ENCODE results near the gene RARB. TPM values are rescaled to one million over a fixed set of nuclear protein-coding genes. Genes with fewer than 3 reads are reported as not detected.

The RARB gene
- total and polyA plus RNA-seq, 9 of the 15 experiments (the other 6 are each of a cell fraction or from before 2014, with no cell fraction given): 0.15 to 1.3 (median 0.27) TPM

DNA sequence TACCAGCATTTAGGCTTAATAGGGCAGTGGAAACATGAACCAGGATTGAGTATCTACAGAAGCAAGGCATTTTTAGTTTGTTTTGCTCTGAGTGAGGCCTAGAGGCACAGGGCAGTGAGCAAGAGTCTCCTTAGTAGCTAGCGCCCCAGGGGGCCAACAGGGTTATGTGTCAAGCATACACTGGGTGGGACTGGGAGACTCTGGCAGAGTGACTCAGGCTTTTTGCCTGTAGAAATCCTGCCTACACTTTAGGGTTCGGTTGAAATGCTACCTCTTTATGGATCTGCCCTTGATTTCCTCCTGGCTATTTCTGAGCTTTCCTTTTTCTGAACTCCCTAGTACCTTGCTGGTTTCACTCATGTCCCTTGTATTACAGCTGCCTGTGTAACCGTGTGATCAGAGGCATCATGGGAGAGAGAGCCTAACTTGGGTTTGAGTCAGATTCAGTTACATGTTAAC lies 164.5 kb downstream of the RARB start (continued):
- TF ChIP-seq MAZ (CRISPR knock-in tag; conservative IDR thresholded peaks at IDR 0.05 in 1 of 2, IDR thresholded peaks at IDR 0.05 in 1 of 2): peak in 1 of 2 experiments; percentile 41; a peak in 1 of 4 replicates
- no peak for TF ChIP-seq ZBTB1 (CRISPR knock-in tag; IDR thresholded peaks at IDR 0.05; ENCODE audit: borderline replicate concordance, low read depth)
- 0 out of 4 replicates have a peak, but pooled peaks of 1 of the 2 experiments have one; percentile 38 for TF ChIP-seq FOXK2 (conservative IDR thresholded peaks at IDR 0.05 in 1 of 2, IDR thresholded peaks at IDR 0.05 in 1 of 2; ENCODE audit: low read depth in 2 of 2)
- TF ChIP-seq ZNF778 (CRISPR knock-in tag; IDR thresholded peaks at IDR 0.05): no peak
- TF ChIP-seq GABPA (tag; conservative IDR thresholded peaks at IDR 0.05; ENCODE audit: low read depth): no peak
- no peak for TF ChIP-seq ILK (tag; IDR thresholded peaks at IDR 0.05; ENCODE audit: borderline replicate concordance, low read depth)
- no peak for TF ChIP-seq DACH1 (IDR thresholded peaks at IDR 0.05; ENCODE audit: partially characterized antibody)
- TF ChIP-seq MAFF (IDR thresholded peaks at IDR 0.05; ENCODE audit: low read length): peak; percentile 80
- TF ChIP-seq FOS (IDR thresholded peaks at IDR 0.05; ENCODE audit: extremely low read depth, insufficient read length): no peak
- TF ChIP-seq, protein P1, sequence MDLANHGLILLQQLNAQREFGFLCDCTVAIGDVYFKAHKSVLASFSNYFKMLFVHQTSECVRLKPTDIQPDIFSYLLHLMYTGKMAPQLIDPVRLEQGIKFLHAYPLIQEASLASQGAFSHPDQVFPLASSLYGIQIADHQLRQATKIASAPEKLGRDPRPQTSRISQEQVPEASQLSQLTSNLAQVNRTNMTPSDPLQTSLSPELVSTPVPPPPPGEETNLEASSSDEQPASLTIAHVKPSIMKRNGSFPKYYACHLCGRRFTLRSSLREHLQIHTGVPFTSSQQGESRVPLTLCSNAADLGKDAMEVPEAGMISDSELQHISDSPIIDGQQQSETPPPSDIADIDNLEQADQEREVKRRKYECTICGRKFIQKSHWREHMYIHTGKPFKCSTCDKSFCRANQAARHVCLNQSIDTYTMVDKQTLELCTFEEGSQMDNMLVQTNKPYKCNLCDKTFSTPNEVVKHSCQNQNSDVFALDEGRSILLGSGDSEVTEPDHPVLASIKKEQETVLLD (IDR thresholded peaks at IDR 0.05): no peak
- TF ChIP-seq SAFB (IDR thresholded peaks at IDR 0.05; ENCODE audit: borderline replicate concordance, low read depth, low read length): no peak
- no peak for TF ChIP-seq ZNF583 (CRISPR knock-in tag; IDR thresholded peaks at IDR 0.05)
- no peak for TF ChIP-seq ZNF384 (IDR thresholded peaks at IDR 0.05; ENCODE audit: low read depth, low read length)
- TF ChIP-seq HDAC3 (IDR thresholded peaks at IDR 0.05; ENCODE audit: borderline replicate concordance, partially characterized antibody): no peak
- TF ChIP-seq, protein P2, sequence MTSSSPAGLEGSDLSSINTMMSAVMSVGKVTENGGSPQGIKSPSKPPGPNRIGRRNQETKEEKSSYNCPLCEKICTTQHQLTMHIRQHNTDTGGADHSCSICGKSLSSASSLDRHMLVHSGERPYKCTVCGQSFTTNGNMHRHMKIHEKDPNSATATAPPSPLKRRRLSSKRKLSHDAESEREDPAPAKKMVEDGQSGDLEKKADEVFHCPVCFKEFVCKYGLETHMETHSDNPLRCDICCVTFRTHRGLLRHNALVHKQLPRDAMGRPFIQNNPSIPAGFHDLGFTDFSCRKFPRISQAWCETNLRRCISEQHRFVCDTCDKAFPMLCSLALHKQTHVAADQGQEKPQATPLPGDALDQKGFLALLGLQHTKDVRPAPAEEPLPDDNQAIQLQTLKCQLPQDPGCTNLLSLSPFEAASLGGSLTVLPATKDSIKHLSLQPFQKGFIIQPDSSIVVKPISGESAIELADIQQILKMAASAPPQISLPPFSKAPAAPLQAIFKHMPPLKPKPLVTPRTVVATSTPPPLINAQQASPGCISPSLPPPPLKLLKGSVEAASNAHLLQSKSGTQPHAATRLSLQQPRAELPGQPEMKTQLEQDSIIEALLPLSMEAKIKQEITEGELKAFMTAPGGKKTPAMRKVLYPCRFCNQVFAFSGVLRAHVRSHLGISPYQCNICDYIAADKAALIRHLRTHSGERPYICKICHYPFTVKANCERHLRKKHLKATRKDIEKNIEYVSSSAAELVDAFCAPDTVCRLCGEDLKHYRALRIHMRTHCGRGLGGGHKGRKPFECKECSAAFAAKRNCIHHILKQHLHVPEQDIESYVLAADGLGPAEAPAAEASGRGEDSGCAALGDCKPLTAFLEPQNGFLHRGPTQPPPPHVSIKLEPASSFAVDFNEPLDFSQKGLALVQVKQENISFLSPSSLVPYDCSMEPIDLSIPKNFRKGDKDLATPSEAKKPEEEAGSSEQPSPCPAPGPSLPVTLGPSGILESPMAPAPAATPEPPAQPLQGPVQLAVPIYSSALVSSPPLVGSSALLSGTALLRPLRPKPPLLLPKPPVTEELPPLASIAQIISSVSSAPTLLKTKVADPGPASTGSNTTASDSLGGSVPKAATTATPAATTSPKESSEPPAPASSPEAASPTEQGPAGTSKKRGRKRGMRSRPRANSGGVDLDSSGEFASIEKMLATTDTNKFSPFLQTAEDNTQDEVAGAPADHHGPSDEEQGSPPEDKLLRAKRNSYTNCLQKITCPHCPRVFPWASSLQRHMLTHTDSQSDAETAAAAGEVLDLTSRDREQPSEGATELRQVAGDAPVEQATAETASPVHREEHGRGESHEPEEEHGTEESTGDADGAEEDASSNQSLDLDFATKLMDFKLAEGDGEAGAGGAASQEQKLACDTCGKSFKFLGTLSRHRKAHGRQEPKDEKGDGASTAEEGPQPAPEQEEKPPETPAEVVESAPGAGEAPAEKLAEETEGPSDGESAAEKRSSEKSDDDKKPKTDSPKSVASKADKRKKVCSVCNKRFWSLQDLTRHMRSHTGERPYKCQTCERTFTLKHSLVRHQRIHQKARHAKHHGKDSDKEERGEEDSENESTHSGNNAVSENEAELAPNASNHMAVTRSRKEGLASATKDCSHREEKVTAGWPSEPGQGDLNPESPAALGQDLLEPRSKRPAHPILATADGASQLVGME (CRISPR knock-in tag; IDR thresholded peaks at IDR 0.05): no peak
- TF ChIP-seq ELF4 (CRISPR knock-in tag; IDR thresholded peaks at IDR 0.05): no peak
- 0 out of 2 replicates have a peak, but pooled peaks have one; percentile 30 for TF ChIP-seq GATAD2A (IDR thresholded peaks at IDR 0.05)
- TF ChIP-seq, protein P3, sequence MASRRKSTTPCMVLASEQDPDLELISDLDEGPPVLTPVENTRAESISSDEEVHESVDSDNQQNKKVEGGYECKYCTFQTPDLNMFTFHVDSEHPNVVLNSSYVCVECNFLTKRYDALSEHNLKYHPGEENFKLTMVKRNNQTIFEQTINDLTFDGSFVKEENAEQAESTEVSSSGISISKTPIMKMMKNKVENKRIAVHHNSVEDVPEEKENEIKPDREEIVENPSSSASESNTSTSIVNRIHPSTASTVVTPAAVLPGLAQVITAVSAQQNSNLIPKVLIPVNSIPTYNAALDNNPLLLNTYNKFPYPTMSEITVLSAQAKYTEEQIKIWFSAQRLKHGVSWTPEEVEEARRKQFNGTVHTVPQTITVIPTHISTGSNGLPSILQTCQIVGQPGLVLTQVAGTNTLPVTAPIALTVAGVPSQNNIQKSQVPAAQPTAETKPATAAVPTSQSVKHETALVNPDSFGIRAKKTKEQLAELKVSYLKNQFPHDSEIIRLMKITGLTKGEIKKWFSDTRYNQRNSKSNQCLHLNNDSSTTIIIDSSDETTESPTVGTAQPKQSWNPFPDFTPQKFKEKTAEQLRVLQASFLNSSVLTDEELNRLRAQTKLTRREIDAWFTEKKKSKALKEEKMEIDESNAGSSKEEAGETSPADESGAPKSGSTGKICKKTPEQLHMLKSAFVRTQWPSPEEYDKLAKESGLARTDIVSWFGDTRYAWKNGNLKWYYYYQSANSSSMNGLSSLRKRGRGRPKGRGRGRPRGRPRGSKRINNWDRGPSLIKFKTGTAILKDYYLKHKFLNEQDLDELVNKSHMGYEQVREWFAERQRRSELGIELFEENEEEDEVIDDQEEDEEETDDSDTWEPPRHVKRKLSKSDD (conservative IDR thresholded peaks at IDR 0.05; ENCODE audit: low read length): no peak
- no peak for TF ChIP-seq ZNF75A (CRISPR knock-in tag; IDR thresholded peaks at IDR 0.05)

Measured in K562 (cell line).